Effector memory CD8-positive, alpha-beta T cell (primary cell): Measurements from ENCODE around the gene TMC1.
"Not testable (repeated sequence)": the region's sequence is repeated elsewhere in the genome, so short reads cannot be mapped to it uniquely, and the experiment has no call there.

ENCODE experiments used
- ATAC-seq: fragments of 150-1000 bp; cut with Tn5 transposase; replicated peaks from 2 replicates; pipeline ENCODE4 v1.10.0; 2021; ENCODE audit warnings: mild to moderate bottlenecking, moderate library complexity
- DNase-seq, 3 experiments: peaks; one replicate each; pipeline ENCODE4 v3.0.0; 2021
- H3K27ac Mint-ChIP-seq, 2 donors: one replicate each; pipeline ENCODE4 v1.8.0; 2022; ENCODE audit warnings: mild to moderate bottlenecking in 2 of 2, mixed read lengths in 2 of 2, moderate library complexity in 2 of 2
- H3K27me3 Mint-ChIP-seq, 2 donors: one replicate each; pipeline ENCODE4 v1.8.0; 2022; ENCODE audit warnings: mixed read lengths in 2 of 2
- H3K36me3 Mint-ChIP-seq: one replicate; pipeline ENCODE4 v1.8.0; 2022; ENCODE audit warnings: mild to moderate bottlenecking, moderate library complexity, mixed read lengths; ENCODE audit not compliant: insufficient read depth
- H3K4me1 Mint-ChIP-seq, 2 donors: one replicate each; pipeline ENCODE4 v1.8.0; 2022; ENCODE audit warnings: low read depth in 2 of 2, mixed read lengths in 2 of 2
- H3K4me3 Mint-ChIP-seq, 2 donors: one replicate each; pipeline ENCODE4 v1.8.0; 2022; ENCODE audit warnings: mild to moderate bottlenecking in 2 of 2, mixed read lengths in 2 of 2, moderate library complexity in 2 of 2
- H3K9me3 Mint-ChIP-seq, 2 donors: one replicate each; pipeline ENCODE4 v1.8.0; 2022; ENCODE audit warnings: mixed read lengths in 2 of 2

The TMC1 gene

GRCh38 chr9:72794946-72795345 is 273.5 kb downstream of the TMC1 start:
- DNase-seq (no peak), ATAC-seq (no peak)
- Mint-ChIP-seq H3K4me1 (no peaks in the 10 kb centered on the region), H3K9me3 (peaks cover 0 to 12% of the 10 kb centered on the region in 2 donors), H3K36me3 (no peaks in the 10 kb centered on the region), H3K4me3 (no peak overlapping the region), H3K27ac (no peak overlapping the region), H3K27me3 (peaks cover 1 to 34% of the 10 kb centered on the region in 2 donors)

GRCh38 chr9:72800328-72800994 is 279.1 kb downstream of the TMC1 start:
- ATAC-seq (no peak), DNase-seq (no peak)
- H3K4me1 Mint-ChIP-seq: no peaks in the 10 kb centered on the region
- H3K27me3 Mint-ChIP-seq: peaks cover 0 to 7% of the 10 kb centered on the region in 2 donors
- H3K27ac Mint-ChIP-seq: no peak overlapping the region
- no peak overlapping the region for H3K4me3 Mint-ChIP-seq
- H3K9me3 Mint-ChIP-seq: peaks cover 0 to 3% of the 10 kb centered on the region in 2 donors
- no peaks in the 10 kb centered on the region for H3K36me3 Mint-ChIP-seq

DNA sequence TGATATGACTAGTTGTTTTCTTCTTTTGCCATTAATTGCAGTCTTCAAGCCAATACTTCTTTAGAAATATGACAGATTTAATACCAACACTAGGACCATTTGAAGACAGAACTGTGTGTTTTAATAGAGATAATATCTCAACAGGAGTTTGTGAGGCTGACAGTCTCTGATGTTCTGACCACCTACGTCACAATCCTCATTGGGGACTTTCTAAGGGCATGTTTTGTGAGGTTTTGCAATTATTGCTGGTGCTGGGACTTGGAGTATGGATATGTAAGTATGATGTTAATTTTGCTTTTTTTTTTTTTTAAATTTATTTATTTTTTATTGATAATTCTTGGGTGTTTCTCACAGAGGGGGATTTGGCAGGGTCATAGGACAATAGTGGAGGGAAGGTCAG is 283.8 kb downstream of the TMC1 start:
- H3K27me3 Mint-ChIP-seq: no peaks in the 10 kb centered on the region
- H3K36me3 Mint-ChIP-seq: no peaks in the 10 kb centered on the region
- DNase-seq (no peak), ATAC-seq (no peak)
- no peak overlapping the region for H3K4me3 Mint-ChIP-seq
- H3K27ac Mint-ChIP-seq: no peak overlapping the region
- H3K9me3 Mint-ChIP-seq: peaks cover 0 to 3% of the 10 kb centered on the region in 2 donors
- H3K4me1 Mint-ChIP-seq: no peaks in the 10 kb centered on the region

GRCh38 chr9:72806313-72806809 is 285.0 kb downstream of the TMC1 start:
- H3K27ac Mint-ChIP-seq, H3K4me1 Mint-ChIP-seq, H3K4me3 Mint-ChIP-seq, ATAC-seq, DNase-seq, H3K36me3 Mint-ChIP-seq, H3K9me3 Mint-ChIP-seq, H3K27me3 Mint-ChIP-seq: not testable (repeated sequence)

GRCh38 chr9:72807765-72808445 is 286.5 kb downstream of the TMC1 start:
- ATAC-seq: no peak

DNA sequence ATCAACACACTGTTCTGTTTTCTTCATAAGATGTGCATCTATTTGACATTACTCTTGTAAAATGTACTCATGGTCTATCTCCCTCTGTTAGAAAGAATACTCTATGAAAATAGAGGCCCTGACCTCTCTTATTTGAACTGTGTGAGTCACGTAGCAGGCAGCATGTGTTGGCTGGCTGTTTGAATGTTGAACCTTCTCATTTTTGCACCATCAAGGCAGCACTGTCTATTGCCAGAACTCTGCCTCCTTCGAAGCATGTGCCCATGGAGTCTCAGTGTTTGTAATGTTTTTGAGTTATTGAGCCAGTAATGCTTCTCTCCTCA is 287.0 kb downstream of the TMC1 start:
- H3K9me3 Mint-ChIP-seq: peaks cover 0 to 3% of the 10 kb centered on the region in 2 donors
- H3K4me3 Mint-ChIP-seq: no peak overlapping the region
- no peaks in the 10 kb centered on the region for H3K4me1 Mint-ChIP-seq
- H3K27me3 Mint-ChIP-seq: no peaks in the 10 kb centered on the region
- no peak overlapping the region for H3K27ac Mint-ChIP-seq
- ATAC-seq: no peak
- DNase-seq: no peak
- no peaks in the 10 kb centered on the region for H3K36me3 Mint-ChIP-seq

More at GRCh38 chr9:72807765-72808445, 286.5 kb downstream of the TMC1 start:
- H3K36me3 Mint-ChIP-seq: no peaks in the 10 kb centered on the region
- no peak overlapping the region for H3K27ac Mint-ChIP-seq
- no peaks in the 10 kb centered on the region for H3K27me3 Mint-ChIP-seq
- H3K4me3 Mint-ChIP-seq: no peak overlapping the region
- H3K4me1 Mint-ChIP-seq: no peaks in the 10 kb centered on the region
- H3K9me3 Mint-ChIP-seq: peaks cover 0 to 3% of the 10 kb centered on the region in 2 donors
- DNase-seq: no peak

GRCh38 chr9:72809586-72809985 is 288.2 kb downstream of the TMC1 start:
- Mint-ChIP-seq H3K27ac (no peak overlapping the region), H3K27me3 (peaks cover 0 to 7% of the 10 kb centered on the region in 2 donors), H3K9me3 (peaks cover 0 to 1% of the 10 kb centered on the region in 2 donors), H3K4me3 (no peak overlapping the region), H3K36me3 (no peaks in the 10 kb centered on the region), H3K4me1 (no peaks in the 10 kb centered on the region)
- no peak for ATAC-seq
- DNase-seq: no peak

- Mint-ChIP-seq H3K4me1 (no peaks in the 10 kb centered on the region), H3K9me3 (no peaks in the 10 kb centered on the region), H3K36me3 (no peaks in the 10 kb centered on the region), H3K4me3 (no peak overlapping the region), H3K27me3 (peaks cover 0 to 10% of the 10 kb centered on the region in 2 donors), H3K27ac (no peak overlapping the region)
- no peak for ATAC-seq
- DNase-seq: no peak
Measured at GRCh38 chr9:72812559-72813111, 291.2 kb downstream of the TMC1 start.

GRCh38 chr9:72813544-72813943 is 292.1 kb downstream of the TMC1 start:
- Mint-ChIP-seq H3K36me3 (no peaks in the 10 kb centered on the region), H3K27me3 (peaks cover 0 to 16% of the 10 kb centered on the region in 2 donors), H3K27ac (no peak overlapping the region), H3K4me1 (no peaks in the 10 kb centered on the region), H3K9me3 (no peaks in the 10 kb centered on the region), H3K4me3 (no peak overlapping the region)
- ATAC-seq: no peak
- DNase-seq: no peak

DNA sequence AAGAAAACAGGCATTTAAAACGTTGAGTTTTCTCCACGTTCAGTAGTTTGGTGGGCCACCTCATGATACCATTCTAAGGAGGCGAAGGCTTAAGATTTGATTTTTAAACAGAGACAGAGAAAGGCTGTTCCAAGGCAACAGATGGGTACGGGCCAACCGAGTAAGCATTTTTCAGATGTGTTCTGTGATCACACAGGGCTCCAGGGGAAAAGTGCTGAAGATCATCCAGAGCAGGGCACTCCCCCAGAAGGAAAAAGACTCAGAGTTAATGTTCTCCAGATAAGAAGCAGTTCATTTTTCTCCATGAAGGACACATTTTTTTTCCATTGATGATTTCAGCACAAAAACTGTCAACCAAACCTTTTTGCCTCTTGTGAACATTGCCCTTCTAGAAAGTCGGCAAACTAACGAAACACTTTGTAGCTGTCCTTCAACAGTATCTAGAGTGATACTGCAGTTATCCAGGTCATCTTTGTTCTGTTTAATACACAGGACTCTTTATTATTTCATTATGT is 292.7 kb downstream of the TMC1 start:
- no peaks in the 10 kb centered on the region for H3K4me1 Mint-ChIP-seq
- no peaks in the 10 kb centered on the region for H3K9me3 Mint-ChIP-seq
- peaks cover 0 to 16% of the 10 kb centered on the region in 2 donors for H3K27me3 Mint-ChIP-seq
- no peak overlapping the region for H3K27ac Mint-ChIP-seq
- ATAC-seq: no peak
- H3K4me3 Mint-ChIP-seq: no peak overlapping the region
- no peaks in the 10 kb centered on the region for H3K36me3 Mint-ChIP-seq
- no peak for DNase-seq

DNA sequence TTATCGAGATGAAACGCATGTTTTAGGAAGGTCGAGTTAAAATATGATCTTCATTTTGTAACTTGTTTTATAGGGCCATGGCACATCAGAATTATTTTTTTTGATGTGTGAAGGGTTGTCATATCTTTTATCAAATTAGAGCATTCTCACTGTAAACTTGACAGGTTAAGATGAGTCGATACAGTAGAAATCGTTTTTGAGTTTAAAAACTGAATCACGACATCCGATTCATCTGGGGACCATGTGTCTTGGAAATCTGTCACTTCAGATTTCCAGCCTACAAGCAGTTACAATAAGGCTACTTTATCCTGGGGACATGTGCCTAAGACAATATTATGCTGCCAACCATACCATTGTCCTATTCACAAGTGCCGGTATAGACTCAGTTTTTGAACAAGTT is 295.3 kb downstream of the TMC1 start:
- Mint-ChIP-seq H3K4me1 (no peaks in the 10 kb centered on the region), H3K4me3 (no peak overlapping the region), H3K27me3 (peaks cover 0 to 16% of the 10 kb centered on the region in 2 donors), H3K9me3 (no peaks in the 10 kb centered on the region), H3K27ac (no peak overlapping the region), H3K36me3 (no peaks in the 10 kb centered on the region)
- no peak for DNase-seq
- no peak for ATAC-seq

- H3K27me3 Mint-ChIP-seq: peaks cover 0 to 16% of the 10 kb centered on the region in 2 donors
- no peaks in the 10 kb centered on the region for H3K36me3 Mint-ChIP-seq
- no peak overlapping the region for H3K4me3 Mint-ChIP-seq
- H3K27ac Mint-ChIP-seq: no peak overlapping the region
- no peaks in the 10 kb centered on the region for H3K4me1 Mint-ChIP-seq
- ATAC-seq (no peak), DNase-seq (no peak)
- H3K9me3 Mint-ChIP-seq: no peaks in the 10 kb centered on the region
Measured at GRCh38 chr9:72817413-72817812, 296.0 kb downstream of the TMC1 start.

DNA sequence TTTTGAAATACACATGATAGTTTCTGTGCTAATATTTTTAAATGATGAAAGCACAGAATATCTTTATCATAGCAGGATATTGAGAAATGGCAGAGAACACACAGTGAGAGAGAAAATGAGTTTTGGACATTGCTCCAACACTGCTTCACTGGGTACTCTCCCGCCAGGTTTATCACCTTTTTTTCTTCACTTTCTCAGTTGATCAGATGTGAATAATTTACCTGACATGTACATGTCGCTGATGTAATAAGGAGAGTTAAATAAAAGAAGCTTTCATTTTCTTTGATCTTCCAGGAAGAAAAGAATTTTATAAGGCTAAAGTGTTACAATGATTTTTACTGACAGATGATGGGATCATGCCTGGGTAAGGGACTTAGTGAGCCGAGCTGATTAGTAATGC is 297.0 kb downstream of the TMC1 start:
- no peaks in the 10 kb centered on the region for H3K4me1 Mint-ChIP-seq
- H3K4me3 Mint-ChIP-seq: no peak overlapping the region
- no peak for ATAC-seq
- H3K36me3 Mint-ChIP-seq: no peaks in the 10 kb centered on the region
- DNase-seq: no peak
- H3K27ac Mint-ChIP-seq: no peak overlapping the region
- H3K9me3 Mint-ChIP-seq: no peaks in the 10 kb centered on the region
- peaks cover 0 to 16% of the 10 kb centered on the region in 2 donors for H3K27me3 Mint-ChIP-seq

- H3K27me3 Mint-ChIP-seq: peaks cover 4 to 20% of the 10 kb centered on the region in 2 donors
- no peak for DNase-seq
- H3K27ac Mint-ChIP-seq: no peak overlapping the region
- H3K36me3 Mint-ChIP-seq: no peaks in the 10 kb centered on the region
- H3K4me3 Mint-ChIP-seq: no peak overlapping the region
- ATAC-seq: no peak
- H3K9me3 Mint-ChIP-seq: no peaks in the 10 kb centered on the region
- no peaks in the 10 kb centered on the region for H3K4me1 Mint-ChIP-seq
Measured at GRCh38 chr9:72823971-72824370, 302.6 kb downstream of the TMC1 start.
